ENCODE measurements around the gene PGBD1.

The PGBD1 gene, protein sequence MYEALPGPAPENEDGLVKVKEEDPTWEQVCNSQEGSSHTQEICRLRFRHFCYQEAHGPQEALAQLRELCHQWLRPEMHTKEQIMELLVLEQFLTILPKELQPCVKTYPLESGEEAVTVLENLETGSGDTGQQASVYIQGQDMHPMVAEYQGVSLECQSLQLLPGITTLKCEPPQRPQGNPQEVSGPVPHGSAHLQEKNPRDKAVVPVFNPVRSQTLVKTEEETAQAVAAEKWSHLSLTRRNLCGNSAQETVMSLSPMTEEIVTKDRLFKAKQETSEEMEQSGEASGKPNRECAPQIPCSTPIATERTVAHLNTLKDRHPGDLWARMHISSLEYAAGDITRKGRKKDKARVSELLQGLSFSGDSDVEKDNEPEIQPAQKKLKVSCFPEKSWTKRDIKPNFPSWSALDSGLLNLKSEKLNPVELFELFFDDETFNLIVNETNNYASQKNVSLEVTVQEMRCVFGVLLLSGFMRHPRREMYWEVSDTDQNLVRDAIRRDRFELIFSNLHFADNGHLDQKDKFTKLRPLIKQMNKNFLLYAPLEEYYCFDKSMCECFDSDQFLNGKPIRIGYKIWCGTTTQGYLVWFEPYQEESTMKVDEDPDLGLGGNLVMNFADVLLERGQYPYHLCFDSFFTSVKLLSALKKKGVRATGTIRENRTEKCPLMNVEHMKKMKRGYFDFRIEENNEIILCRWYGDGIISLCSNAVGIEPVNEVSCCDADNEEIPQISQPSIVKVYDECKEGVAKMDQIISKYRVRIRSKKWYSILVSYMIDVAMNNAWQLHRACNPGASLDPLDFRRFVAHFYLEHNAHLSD

DNA sequence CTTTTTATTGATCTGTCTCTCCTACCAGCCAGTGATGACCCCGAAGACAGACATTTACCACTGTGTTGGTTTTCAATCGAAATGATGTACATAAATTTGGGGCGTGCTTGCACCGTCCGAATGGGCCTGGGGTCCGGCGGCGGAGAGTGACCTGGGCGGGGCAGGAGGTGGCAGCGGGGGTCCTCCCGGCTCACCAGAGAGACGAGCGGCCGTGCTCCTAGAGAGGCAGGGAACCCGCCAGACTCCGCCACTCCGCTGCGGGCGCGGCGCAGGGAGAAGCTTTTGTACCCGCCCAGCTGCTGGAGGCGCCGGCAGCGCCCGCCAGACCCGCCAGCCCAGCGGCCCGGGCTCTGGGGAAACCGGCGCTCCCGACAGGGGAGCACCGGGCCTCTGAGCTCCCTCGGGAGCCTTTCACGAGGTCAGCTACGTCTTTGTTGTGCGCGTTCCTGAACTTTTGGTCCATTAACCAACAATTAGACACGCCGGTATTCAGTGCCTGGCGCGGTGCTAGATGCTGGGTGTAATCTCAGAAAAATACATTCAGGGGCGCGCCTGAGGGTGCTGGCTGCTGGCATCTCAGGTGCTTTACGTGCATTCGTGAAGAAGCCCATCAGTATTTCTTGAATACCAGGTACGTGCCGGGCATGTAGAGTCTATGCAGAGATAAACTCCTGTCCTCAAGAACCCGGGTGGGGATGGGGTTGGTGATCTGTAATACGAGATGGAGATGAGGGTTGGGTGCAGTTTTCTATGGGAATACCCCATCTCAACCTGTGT is at the start of gene PGBD1:
Gene PGBD1, plus strand, starts transcription at position 285 of the 777 bp plus-strand sequence. CDS start 2,242 bp downstream, outside the sequence.
- in situ Hi-C loops (cut with MboI; ENCODE audit: low pct_unique_long_range_greater_than_20kb, low sequenced_read_pairs), result no loop called here

DNA sequence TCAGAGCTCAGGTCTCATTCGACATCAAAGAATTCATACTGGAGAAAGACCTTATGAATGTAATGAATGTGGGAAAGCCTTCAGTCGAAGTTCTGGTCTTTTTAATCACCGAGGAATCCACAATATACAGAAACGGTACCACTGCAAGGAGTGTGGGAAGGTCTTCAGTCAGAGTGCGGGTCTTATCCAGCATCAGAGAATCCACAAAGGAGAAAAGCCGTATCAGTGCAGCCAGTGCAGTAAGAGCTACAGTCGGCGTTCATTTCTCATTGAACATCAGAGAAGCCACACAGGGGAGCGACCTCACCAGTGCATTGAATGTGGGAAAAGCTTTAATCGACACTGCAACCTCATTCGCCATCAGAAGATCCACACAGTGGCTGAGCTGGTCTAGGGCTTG is 48.6 kb upstream of the PGBD1 start:
- no peak for DNase-seq
- in situ Hi-C loops (cut with MboI; ENCODE audit: low pct_unique_long_range_greater_than_20kb, low sequenced_read_pairs), result no loop called here

More for the DNA sequence above, at the start of gene PGBD1:
- DNase-seq, result peak; percentile 85

DNA sequence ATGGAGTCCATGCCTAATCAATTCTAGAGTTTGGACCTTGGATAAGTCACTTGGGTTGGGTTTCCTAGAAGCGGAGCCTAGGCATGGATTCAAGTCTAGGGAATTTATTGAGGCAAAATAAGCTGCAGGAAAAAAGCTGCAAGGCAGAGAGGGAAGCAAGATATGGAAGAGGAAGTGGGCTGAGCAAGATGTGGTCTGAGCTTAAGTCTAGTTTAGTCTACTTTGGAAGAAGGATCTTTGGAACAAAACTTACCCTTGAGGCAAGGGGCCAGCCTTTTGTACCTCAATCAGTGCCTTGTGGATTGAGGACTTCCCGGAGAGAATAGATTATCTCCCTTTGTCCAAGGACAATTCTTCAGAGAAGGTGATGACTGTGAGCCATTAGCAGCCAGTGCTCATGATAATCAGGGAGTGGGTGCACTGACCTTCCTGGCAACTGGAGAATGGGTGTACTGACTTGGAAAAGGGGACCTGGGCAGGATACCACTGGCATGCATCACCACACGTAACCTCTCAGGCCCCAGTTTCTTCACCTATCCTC is 45.4 kb upstream of the PGBD1 start:
- in situ Hi-C loops (cut with MboI; ENCODE audit: low pct_unique_long_range_greater_than_20kb, low sequenced_read_pairs), result no loop called here
- peak; percentile 33 for DNase-seq

DNA sequence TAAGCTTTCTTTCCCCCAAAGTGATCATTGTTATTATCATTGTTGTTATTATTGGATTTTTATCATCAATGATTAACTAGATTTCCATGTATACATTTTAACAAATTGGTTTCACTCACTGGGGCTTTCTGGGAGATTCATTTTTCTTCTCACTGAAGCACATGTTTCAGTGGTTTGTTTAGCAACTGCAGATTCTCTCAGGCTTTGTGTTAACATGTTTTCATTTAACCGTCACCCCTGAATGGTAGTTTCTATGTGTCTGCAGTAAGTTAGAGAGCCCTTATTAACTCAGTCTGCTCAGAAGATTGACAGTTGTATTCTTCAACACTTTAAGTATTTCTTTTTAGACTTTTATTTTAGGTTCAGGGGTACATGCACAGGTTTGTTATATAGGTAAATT is 41.7 kb upstream of the PGBD1 start:
- no peak for DNase-seq
- in situ Hi-C loops (cut with MboI; ENCODE audit: low pct_unique_long_range_greater_than_20kb, low sequenced_read_pairs), result no loop called here

DNA sequence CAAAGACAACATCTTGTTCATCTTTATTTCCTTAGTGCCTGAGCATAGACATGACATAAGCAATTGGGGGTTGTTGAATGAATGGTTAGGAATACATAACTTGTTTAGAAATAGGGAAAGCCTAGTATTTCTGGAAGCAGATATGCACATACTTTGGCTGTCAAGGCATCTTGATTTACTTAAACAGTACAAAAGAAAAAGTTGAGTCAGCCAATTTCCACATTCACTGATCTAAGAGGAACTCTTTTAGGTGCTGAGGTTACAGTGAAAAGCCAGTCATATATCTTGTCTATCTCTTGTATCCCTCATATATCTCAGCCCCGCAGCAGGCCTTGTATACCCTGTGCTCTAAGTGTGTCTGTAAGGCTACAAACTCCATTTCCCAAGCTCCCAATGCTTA is 40.9 kb upstream of the PGBD1 start:
- in situ Hi-C loops (cut with MboI; ENCODE audit: low pct_unique_long_range_greater_than_20kb, low sequenced_read_pairs), result no loop called here
- no peak for DNase-seq

DNA sequence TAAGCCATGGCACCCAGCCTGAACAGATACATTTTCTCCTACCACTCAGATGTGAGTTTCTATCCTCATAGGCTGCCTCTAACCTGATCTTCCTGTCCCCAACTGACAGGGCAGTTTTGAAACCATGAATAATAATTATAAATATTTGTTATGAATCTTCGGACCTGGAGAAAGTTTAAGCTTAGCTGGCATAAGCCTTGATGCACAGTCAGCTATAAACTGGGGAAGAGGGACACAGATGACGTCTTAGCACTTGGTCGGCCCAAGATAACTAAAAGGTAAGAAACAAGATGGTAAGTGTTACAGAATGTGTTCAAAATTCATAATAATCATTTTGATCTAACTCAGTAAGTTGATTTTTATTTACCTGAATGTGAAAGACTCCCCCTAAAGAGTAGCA is 37.4 kb upstream of the PGBD1 start:
- no peak for DNase-seq
- in situ Hi-C loops (cut with MboI; ENCODE audit: low pct_unique_long_range_greater_than_20kb, low sequenced_read_pairs), result no loop called here

DNA sequence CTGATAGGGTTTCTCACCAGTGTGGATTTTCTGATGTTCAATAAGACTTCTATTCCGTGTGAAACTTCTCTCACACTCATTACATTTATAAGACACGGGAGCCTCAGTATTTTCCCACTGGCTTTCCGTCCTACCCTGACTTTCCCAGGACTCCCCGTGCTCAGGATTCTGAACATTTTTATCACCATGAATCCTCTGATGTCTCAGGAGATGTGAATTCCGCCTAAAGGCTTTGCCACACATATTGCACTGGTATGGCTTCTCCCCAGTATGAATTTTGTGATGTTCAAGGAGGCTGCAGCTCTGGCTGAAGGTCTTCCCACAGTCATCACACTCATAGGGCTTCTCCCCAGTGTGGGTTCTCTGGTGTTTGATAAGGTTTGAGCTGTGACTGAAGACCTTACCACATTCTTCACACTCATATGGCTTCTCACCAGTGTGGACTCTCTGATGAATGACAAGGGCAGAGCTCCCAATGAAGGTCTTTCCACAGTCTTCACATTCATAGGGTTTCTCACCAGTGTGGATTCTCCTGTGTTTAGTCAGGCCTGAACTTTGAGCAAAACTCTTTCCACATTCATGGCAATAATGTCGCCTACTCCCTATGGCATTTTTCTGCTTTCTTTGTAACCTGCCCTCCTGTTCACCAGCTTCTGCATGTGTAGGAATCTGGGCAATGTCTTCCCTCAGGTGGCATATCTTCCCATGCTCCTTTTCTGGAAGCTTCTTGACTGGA is 36.0 kb upstream of the PGBD1 start:
- no peak for DNase-seq
- in situ Hi-C loops (cut with MboI; ENCODE audit: low pct_unique_long_range_greater_than_20kb, low sequenced_read_pairs), result no loop called here

DNA sequence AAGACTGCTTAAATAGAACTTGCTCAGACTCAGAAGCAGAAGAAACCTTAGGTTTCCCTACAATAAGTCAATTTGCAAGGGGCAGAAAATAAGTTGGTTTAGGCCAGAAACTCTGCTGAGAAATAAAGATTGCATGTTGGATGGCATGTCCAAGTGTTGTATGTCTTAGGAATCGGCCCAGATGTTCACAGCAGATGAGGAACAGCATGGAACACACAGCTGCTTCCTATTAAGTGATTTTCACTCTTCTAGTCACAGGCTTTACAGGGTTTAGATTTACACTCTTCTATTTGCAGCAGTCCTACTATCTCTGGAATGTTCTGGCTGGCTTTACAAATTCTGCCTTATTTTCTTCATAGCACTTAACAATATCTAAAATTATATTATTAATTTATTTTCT is 32.5 kb upstream of the PGBD1 start:
- in situ Hi-C loops (cut with MboI; ENCODE audit: low pct_unique_long_range_greater_than_20kb, low sequenced_read_pairs), result no loop called here
- DNase-seq, result no peak

DNA sequence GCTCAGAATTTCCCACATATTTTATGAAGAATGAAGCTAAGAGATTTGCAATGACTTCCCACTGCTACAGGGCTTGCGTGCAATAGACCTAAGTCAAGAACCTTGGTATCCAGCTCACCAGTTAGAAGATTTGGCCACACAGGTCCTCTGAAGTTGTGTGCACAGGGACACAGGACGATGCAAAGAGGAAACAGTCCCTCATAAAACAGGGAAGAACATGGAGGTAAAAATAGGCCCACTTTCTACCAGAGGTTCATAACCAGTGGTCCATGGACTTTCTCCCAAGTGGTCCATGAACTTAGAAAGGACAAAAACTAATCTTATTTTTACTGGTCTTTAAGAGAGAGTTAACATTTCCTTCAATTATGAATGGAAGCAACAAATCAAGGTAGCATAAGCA is 30.6 kb upstream of the PGBD1 start:
- DNase-seq, result no peak
- in situ Hi-C loops (cut with MboI; ENCODE audit: low pct_unique_long_range_greater_than_20kb, low sequenced_read_pairs), result no loop called here

DNA sequence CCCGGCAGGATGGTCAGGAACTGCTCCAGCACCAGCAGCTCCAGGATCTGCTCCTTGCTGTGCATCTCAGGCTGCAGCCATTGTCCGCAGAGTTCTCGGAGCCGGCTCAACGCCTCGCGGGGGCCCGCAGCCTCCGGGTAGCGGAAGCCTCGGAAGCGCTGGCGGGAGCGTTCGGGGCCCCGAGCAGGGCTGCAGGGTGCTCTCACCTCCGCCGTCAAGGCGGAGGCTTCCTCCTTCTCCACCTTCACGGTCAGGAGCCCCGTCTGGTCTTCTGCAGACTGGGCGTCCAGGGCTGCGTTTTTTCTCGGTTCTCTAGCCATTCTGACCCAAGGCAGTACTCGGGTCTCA is 29.7 kb upstream of the PGBD1 start:
- no peak for DNase-seq
- in situ Hi-C loops (cut with MboI; ENCODE audit: low pct_unique_long_range_greater_than_20kb, low sequenced_read_pairs), result no loop called here

DNA sequence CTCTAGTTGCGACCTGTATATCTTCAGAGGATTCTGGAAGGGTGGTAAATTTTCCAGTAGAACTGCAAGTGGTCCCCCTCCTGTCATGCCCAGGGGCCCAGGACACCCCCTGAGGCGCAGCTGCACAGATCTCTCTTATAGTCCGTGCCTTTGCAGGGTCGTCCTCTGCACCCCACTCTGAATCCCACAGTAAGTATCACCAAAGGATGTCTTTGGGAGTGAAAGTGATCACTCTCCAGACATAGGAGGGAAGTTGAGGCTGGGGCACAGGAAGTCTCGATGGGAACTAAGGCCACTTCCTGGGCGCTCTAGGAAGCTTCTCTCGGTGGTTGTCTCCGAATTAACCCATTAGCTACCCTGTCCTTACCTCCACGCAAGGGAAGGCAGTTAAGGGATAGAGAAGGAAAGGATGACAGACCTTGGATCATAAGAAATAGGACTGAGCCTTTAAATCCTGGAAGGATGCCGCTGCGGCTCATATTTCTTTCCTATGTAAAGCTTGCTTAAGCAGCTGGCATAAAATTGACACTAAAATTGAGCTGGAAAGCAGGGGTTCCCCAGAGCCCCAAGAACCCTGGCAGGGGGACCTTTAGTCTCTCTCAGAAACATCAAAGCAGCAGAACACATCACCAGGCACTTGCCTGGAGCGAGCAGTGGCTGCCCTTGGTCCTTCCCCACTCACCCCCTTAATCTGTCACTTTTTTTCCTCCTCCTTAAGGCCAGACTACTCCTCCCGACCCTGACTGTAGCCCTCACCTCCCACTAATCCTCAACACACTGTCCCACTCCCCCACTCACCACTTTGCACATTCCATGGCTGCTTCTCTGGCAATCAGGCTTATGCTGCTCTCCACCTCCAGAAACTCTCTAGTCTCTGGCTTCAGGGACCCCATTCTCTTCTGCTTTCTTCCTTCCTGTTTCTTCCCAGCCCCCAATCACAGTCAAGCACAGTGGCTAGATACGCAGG is 29.1 kb upstream of the PGBD1 start, which contains the start of gene ZKSCAN4:
Gene ZKSCAN4, minus strand, starts transcription at position 261 of the 967 bp plus-strand sequence. CDS start 289 bp downstream, outside the sequence.
- DNase-seq, result peak; percentile 94
- in situ Hi-C loops (cut with MboI; ENCODE audit: low pct_unique_long_range_greater_than_20kb, low sequenced_read_pairs), result no loop called here

DNA sequence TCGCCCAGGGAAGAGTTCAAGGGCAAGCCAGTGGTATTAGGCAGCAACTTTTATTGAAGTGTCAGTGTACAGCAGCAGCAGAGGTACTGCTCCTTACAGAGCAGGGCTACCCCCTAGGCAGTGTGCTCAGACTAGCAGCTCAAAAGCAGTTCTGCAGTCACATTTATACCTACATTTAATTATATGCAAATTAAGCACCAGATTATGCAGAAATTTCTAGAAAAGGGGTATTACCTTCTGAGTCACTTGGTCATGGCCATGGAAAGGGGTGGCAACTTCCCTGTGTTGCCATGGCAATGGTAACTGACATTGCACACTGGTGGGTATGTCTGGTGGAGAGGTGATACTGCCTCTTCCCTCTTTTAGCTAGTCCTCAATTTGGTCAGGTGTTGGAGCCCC is 27.3 kb upstream of the PGBD1 start:
- in situ Hi-C loops (cut with MboI; ENCODE audit: low pct_unique_long_range_greater_than_20kb, low sequenced_read_pairs), result no loop called here

DNA sequence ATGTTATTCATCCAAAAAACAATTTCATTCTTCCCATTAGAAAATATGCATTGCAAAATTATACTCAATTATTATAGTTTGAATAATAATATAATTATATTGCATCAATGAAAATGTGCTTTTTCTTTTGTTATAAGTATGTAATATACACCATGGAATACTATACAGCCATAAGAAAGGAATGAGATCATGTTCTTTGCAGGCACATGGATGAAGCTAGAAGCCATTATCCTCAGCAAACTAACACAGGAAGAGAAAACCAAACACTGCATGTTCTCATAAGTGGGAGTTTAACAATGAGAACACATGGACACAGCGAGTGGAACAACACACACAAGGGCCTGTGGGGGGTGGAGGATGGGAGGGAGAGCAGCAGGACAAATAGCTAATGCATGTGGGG is 24.3 kb upstream of the PGBD1 start:
- DNase-seq, result no peak
- in situ Hi-C loops (cut with MboI; ENCODE audit: low pct_unique_long_range_greater_than_20kb, low sequenced_read_pairs), result no loop called here

More for the DNA sequence above, 27.3 kb upstream of the PGBD1 start:
- DNase-seq, result peak; percentile 19

DNA sequence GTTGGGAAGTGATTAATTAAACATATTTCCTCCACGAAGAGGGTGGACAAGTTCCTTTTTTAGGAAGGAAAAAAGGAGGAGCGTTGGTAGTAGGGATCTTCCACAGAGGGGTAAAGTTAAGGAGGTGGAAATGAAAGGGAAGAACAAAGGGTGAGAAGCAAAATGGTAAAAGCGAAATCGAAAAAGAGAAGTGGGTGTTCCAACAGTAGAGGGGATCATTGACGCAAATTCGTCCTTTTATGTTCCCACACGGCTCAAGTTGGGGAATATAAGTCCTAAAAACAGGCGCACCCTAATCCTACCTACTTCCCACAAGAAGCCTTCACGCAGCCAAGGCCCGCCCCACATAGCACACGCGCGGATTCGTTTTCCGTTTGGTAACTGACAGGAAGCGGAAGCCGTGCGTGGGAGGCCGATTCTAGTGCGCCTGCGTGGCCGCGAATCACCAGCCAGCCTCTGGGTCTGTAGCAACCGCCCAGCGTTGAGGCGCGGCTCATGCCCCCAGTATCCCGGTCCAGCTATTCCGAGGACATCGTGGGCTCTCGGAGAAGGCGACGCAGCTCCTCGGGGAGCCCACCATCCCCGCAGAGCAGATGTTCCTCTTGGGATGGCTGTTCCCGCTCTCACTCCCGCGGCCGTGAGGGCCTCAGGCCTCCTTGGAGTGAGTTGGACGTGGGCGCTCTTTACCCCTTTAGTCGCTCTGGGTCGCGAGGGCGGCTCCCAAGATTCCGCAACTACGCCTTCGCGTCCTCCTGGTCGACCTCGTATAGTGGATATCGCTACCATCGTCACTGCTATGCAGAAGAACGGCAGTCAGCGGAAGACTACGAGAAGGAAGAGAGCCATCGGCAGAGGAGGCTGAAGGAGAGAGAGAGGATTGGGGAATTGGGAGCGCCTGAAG is 22.2 kb upstream of the PGBD1 start, which contains the start of gene NKAPL:
Gene NKAPL, plus strand, starts transcription at position 421 of the 901 bp plus-strand sequence. Its CDS starts 75 bp downstream, at position 496.
- no peak for DNase-seq
- in situ Hi-C loops (cut with MboI; ENCODE audit: low pct_unique_long_range_greater_than_20kb, low sequenced_read_pairs), result no loop called here

DNA sequence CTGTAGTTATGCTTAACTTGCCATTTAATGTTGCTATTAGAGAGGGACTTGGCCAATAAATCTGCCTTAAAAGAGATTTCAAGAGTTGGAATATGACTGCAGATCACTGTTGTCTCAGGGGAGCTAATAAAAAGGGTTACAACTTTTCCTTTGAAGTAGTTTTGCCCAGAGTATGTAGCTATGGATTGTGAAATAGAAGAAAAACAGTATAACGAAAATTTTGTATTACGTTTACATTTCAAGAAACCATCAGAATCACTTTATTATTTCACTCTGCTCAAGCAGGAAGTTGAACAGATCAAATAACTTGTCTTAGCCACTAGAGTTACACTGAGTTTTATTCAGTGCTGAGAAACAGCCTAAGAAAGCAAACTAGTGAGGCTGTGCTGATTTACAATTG is 17.4 kb upstream of the PGBD1 start:
- in situ Hi-C loops (cut with MboI; ENCODE audit: low pct_unique_long_range_greater_than_20kb, low sequenced_read_pairs), result no loop called here
- DNase-seq, result no peak

DNA sequence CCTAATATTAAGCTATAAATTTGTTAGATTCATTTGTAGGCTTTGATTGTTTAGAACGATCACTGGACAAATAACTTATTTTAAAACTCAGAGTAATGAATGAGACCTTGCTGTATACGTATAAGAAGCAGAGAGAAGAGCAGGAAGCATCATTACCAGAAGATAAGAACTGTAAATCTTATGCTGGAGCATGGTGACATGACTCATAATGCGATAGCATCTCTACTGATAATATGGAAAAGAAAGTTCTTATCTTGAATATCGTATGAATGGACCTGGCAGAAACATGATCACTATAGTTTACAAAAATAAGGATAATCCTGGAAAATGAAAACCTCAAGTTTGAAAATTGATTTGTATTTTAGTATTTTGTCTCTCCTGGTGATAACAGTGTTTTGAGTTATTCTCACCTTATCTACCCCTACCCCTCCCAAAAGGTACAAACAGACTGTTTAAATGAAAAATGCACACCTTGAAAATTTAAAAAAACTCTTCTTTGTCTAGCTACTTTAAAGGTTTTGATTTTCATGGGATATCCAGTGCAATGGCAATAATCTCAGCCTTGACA is 16.5 kb upstream of the PGBD1 start:
- DNase-seq, result no peak
- in situ Hi-C loops (cut with MboI; ENCODE audit: low pct_unique_long_range_greater_than_20kb, low sequenced_read_pairs), result no loop called here

Data from KBM-7 (cell line).